Esophagus squamous epithelium (tissue), 4 donors: Measurements from ENCODE around the gene SPSB1.

Experiments
- POLR2A ChIP-seq, 4 donors: fragments of 450-650 bp; IDR thresholded peaks; one replicate each; pipeline ENCODE4 v1.6.1; 2017; ENCODE audit warnings: antibody characterized with exemption in 4 of 4, mild to moderate bottlenecking in 4 of 4, moderate library complexity in 3 of 4
- TF ChIP-seq, protein P1 (sequence below), 6 experiments: fragments of 450-650 bp in 4 of 6; fragments of 200-600 bp in 2 of 6; sonication (generic) in 2 of 6; IDR thresholded peaks; one replicate each; pipeline ENCODE4 v1.5.1; 2016 to 2019; ENCODE audit warnings: antibody characterized with exemption in 6 of 6, mild to moderate bottlenecking in 4 of 6, moderate library complexity in 4 of 6

DNA sequence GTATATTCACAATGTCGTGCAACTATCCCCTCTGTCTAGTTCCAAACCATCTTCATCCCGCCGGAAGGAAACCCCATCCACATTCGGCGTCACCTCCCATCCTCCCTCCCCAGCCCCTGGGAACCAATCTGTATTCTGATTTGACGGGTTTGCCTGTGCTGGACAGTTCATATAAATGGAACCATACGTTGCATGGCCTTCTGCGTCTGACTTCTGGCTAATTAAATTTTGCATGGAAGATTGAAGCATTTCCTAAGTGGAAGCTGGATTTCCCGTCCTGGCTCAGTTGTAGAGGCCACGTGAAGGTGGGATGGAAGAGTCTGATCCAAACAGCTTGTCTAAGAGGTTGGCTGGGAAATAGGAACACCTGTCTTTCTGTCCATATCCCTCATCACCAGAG, 14.6 kb downstream of the SPSB1 start:
- TF ChIP-seq POLR2A (IDR thresholded peaks at IDR 0.05), result no peak
- TF ChIP-seq, protein P1, sequence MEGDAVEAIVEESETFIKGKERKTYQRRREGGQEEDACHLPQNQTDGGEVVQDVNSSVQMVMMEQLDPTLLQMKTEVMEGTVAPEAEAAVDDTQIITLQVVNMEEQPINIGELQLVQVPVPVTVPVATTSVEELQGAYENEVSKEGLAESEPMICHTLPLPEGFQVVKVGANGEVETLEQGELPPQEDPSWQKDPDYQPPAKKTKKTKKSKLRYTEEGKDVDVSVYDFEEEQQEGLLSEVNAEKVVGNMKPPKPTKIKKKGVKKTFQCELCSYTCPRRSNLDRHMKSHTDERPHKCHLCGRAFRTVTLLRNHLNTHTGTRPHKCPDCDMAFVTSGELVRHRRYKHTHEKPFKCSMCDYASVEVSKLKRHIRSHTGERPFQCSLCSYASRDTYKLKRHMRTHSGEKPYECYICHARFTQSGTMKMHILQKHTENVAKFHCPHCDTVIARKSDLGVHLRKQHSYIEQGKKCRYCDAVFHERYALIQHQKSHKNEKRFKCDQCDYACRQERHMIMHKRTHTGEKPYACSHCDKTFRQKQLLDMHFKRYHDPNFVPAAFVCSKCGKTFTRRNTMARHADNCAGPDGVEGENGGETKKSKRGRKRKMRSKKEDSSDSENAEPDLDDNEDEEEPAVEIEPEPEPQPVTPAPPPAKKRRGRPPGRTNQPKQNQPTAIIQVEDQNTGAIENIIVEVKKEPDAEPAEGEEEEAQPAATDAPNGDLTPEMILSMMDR (IDR thresholded peaks at IDR 0.05), result no peak
